A549 treated with CpdA at 1 μM for 4 hours (cell line): ENCODE results near the gene FOXM1. TPM values are rescaled to one million over a fixed set of nuclear protein-coding genes. Genes with fewer than 3 reads are reported as not detected.

Experiments used
- total RNA-seq: library from RNA; stranded (reverse); fragments of 200-300 nt; extraction: Qiagen RNA extraction; gene quantifications from 5 replicates; pipeline ENCODE4 v1.2.3, GENCODE V29; 2022; ENCODE audit warnings: low read depth

Gene FOXM1
- total RNA-seq = 95.5 to 99.3 TPM (median 96.8 TPM) in 5 replicates

DNA sequence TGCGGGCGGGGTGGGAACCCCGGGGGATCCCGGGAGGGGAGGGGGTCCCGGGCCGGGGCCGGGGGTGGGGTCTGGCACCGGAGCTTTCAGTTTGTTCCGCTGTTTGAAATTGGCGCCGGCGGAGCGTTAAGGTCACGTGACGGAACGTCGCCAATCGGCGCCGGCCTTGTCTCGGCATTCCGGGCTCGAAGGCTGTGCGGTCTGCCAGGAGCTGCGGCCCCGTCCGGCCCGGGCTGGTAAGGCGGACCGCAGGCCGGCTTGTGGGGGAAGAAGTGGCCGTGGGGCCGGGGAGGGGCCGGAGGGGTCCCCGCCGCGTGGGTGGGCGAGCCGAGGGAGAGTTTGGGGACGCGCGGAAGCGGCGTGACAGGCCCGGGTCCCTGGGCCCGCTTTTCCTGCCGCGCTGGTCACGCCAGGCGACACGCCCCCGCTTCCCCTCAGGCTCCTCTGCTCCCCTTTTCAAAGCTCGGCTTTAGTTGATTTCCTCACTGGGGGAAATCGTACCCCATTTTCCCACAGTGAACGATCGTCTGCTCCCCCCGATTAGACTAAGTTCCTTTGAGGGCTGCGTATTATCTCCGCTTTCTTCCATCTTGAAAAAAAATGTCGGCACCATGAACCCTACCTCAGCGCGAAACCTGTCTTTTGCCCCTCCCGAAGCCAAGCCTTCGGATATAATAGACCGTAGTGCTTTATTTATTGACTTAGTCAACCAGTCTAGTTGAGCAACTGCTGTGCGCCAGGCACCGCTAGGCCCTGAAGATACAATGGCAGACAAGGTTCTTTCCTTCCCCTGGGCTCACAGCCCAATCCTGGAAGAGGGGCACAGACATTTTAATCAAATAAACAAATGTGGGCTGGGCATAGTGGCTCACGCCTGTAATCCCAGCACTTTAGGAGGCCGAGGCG lies at the start of gene FOXM1, which contains the start of gene RHNO1:
Gene FOXM1 (minus strand): TSS at position 128 of the 906 bp plus-strand sequence. CDS start 2,696 bp downstream, outside the sequence.
Gene RHNO1 (plus strand): TSS at position 177 of the 906 bp plus-strand sequence. CDS start 8,144 bp downstream, outside the sequence.

DNA sequence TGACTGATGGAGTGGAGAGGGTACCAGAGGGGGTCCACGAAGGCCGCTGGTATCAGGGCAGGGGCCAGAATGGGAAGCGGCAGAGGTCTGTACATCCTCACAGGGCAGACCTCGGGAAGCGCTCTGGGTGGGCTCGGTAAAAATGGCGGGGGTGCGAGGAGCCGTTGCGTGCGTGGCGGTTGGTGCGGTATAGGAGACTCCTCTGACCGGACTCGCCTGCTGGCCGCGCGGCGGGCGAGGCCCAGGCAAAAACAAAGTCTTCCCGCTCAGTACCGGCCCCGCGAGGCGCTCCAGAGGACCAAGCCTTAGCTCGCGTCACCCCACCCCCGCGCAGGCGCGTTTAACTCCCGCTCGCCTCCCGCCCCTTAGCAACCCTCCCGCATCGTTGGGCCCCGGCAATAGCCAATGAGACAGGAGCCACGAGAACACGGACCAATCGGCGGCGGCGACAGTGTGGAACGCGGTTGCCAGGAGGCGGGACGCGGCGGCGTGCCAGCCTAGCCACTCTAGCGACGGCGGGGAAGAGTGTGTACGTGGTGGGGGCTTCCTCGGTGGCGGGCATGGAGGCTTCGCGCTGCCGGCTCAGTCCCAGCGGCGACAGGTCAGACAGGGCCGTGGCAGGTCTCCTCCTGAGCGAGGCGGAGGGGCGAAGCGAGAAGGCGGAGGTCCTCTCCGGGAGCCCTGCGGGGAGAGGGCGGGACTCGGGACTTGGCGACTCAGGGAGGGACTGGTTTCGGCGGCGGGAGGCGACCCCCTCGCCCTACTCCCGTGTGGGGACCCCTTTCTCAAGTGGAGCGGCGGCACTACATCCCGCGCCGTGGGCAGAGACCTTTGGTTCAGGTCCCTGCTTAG lies 13.6 kb upstream of the FOXM1 start, which contains the start of gene TULP3:
Gene TULP3 (plus strand): TSS at position 504 of the 852 bp plus-strand sequence. CDS start 57 bp downstream, at position 561.

GRCh38 chr12:2857021-2857431 lies 19.9 kb downstream of the FOXM1 start, which contains the start of gene TEX52:
Gene TEX52 (minus strand): TSS chr12:2857039. CDS start chr12:2857026, 13 bp downstream.

GRCh38 chr12:2834581-2835491 lies 42.1 kb downstream of the FOXM1 start, which contains the start of gene NRIP2:
Gene NRIP2 (minus strand): TSS chr12:2835035. CDS start chr12:2834983, 52 bp downstream.

DNA sequence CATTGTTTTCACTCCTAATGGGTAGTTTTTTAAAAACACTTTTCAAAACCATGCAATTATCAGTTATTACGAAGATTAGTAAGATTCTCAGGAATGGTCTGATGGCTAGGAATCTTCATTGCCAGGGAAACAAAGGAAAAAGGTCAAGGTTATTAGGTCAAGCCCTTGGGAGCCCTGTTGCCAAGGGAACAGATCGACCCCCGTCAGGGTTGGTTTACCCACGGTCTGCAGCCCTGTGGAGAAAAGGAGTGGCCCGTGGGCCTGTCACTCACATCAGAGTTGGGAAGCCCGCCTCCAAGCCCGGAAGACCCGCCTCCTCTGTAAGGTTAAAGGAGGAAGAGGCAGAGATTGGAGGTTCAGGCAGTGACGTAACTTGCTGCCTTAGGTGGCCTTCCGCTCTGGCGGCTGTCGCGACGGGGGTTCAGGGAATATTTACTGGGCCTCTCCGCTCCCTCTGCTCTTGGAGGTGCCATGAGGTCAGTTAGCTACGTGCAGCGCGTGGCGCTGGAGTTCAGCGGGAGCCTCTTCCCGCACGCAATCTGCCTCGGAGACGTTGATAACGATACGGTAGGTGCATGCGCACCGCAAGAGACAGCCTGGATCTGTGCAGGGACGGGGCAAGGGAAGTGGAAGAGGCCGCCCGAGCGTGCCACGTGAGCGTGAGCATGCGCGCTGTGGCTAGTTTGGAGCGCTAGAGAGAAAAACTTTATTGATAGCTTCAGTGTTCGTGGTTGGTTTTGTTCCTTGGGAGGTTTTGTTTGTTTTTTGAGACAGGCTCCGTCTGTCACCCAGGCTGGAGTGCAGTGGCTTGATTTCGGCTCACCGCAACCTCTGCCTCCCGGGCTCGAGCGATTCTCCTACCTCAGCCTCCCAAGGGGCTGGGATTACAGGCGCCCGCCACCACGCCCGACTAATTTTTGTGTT lies 64.4 kb downstream of the FOXM1 start, which contains the start of gene ITFG2:
Gene ITFG2 (plus strand): TSS at position 379 of the 924 bp plus-strand sequence. CDS start 93 bp downstream, at position 472.

Other genes with a start within 250 kb of the FOXM1 start
- gene FKBP4, start 82.2 kb downstream of the FOXM1 start, total RNA-seq = 99.4 to 130 TPM (median 124 TPM) in 5 replicates
- gene ITFG2, start 64.5 kb downstream of the FOXM1 start, total RNA-seq = 15.8 to 17.3 TPM (median 17.0 TPM) in 5 replicates
- gene NRIP2, start 42.1 kb downstream of the FOXM1 start, total RNA-seq = not detected in 5 replicates
- not detected in 5 replicates for gene TEX52, start 20.1 kb downstream of the FOXM1 start, total RNA-seq
- 43.2 to 49.8 TPM (median 46.7 TPM) in 5 replicates for gene RHNO1, start within 50 bp of the FOXM1 start, total RNA-seq
- 16.9 to 23.9 TPM (median 20.7 TPM) in 5 replicates for gene TULP3, start 13.7 kb upstream of the FOXM1 start, total RNA-seq
- 38.7 to 47.0 TPM (median 45.5 TPM) in 5 replicates for gene TEAD4, start 82.2 kb upstream of the FOXM1 start, total RNA-seq
- gene TSPAN9, start 200.2 kb upstream of the FOXM1 start, total RNA-seq = 16.7 to 22.0 TPM (median 19.1 TPM) in 5 replicates